Transverse colon (tissue), 4 donors: ENCODE data around the gene NKAIN2. TPM values are rescaled to one million over a fixed set of nuclear protein-coding genes. Genes with fewer than 3 reads are reported as not detected.
"Not testable (repeated sequence)": the region's sequence is repeated elsewhere in the genome, so short reads cannot be mapped to it uniquely, and the experiment has no call there.

Source experiments
- DNase-seq: peaks from one replicate; pipeline ENCODE4 v3.0.0-alpha.2; 2019
- H3K27ac ChIP-seq, 4 donors: fragments of 200-600 bp; sonication (generic); 2 replicates each; pipeline ENCODE4 v1.5.1; 2016 to 2018; ENCODE audit warnings: inconsistent platforms in 4 of 4
- H3K27me3 ChIP-seq: fragments of 200-600 bp; sonication (generic); 2 replicates; pipeline ENCODE4 v1.5.1; 2017; ENCODE audit warnings: inconsistent platforms
- H3K36me3 ChIP-seq, 4 donors: fragments of 200-600 bp; sonication (generic); 2 replicates each; pipeline ENCODE4 v1.5.1; 2017 to 2019; ENCODE audit warnings: inconsistent platforms in 4 of 4
- H3K4me1 ChIP-seq, 4 donors: fragments of 200-600 bp; sonication (generic); 2 replicates each; pipeline ENCODE4 v1.5.1; 2017 to 2020; ENCODE audit warnings: inconsistent platforms in 4 of 4
- H3K4me3 ChIP-seq, 4 donors: fragments of 200-600 bp; sonication (generic); 1 replicate in 1 of 4; 2 replicates in 3 of 4; pipeline versions ENCODE4 v1.5.1 to v1.6.1; 2017 to 2019; ENCODE audit warnings: inconsistent platforms in 4 of 4
- H3K9me3 ChIP-seq, 2 donors: fragments of 200-600 bp; sonication (generic); 2 replicates each; pipeline ENCODE4 v1.5.1; 2017 to 2019; ENCODE audit warnings: inconsistent platforms in 2 of 2
- CTCF ChIP-seq, 5 experiments: fragments of 200-600 bp in 3 of 5; fragments of 450-650 bp in 2 of 5; sonication (generic) in 3 of 5; IDR thresholded peaks; 1 replicate in 2 of 5; 2 replicates in 3 of 5; pipeline ENCODE4 v1.5.1; 2016 to 2017; ENCODE audit warnings: antibody characterized with exemption in 5 of 5, inconsistent platforms in 3 of 5, mild to moderate bottlenecking in 2 of 5, moderate library complexity in 1 of 5
- EP300 ChIP-seq: sonication (generic); formaldehyde crosslinking; IDR thresholded peaks from one replicate; pipeline ENCODE4 v1.6.1; 2017; ENCODE audit warnings: antibody characterized with exemption, low read depth
- POLR2A ChIP-seq: fragments of 450-650 bp; IDR thresholded peaks from one replicate; pipeline ENCODE4 v1.6.1; 2016; ENCODE audit warnings: antibody characterized with exemption, mild to moderate bottlenecking, moderate library complexity
- POLR2AphosphoS5 ChIP-seq, 3 donors: sonication (generic); formaldehyde crosslinking; IDR thresholded peaks; one replicate each; pipeline ENCODE4 v1.6.1; 2016; ENCODE audit warnings: antibody characterized with exemption in 3 of 3
- WGBS, 2 donors: methylation state at CpG; one replicate each; pipeline ENCODE4 v1.1.5; 2018; ENCODE audit warnings: low coverage in 1 of 2; 5-methylcytosine and 5-hydroxymethylcytosine counted together
- in situ Hi-C, 4 donors: fragments of 200-750 bp; cut with MboI; loops; one replicate each; pipeline versions ENCODE4 v1.15.0 to v1.15.1; 2017; ENCODE audit warnings: low sequenced_read_pairs in 3 of 4, low pct_ligation_motif_present in 1 of 4, low pct_unique_long_range_greater_than_20kb in 1 of 4
- intact Hi-C: fragments of 100-400 bp; cut with DNase I; formaldehyde crosslinking; loops from one replicate; pipeline ENCODE4 v1.15.1; 2023; ENCODE audit warnings: low total_unique reads
- total RNA-seq, 4 donors: library from RNA; depleted of rRNA; stranded (reverse); fragments of >200 nt; gene quantifications; one replicate each; pipeline ENCODE4 v1.1.0, GENCODE V29; 2016

The NKAIN2 gene
- total RNA-seq, 4 donors from 2014 or later: 0.32 TPM; not detected in 3

GRCh38 chr6:123909989-123910388 lies 106.3 kb downstream of the NKAIN2 start:
- H3K4me3 ChIP-seq: no peak overlapping the region
- H3K4me1 ChIP-seq: no peaks in the 10 kb centered on the region
- no peaks in the 10 kb centered on the region for H3K36me3 ChIP-seq
- WGBS, 2 donors: 17 to 28% methylated on average over 2 of the region's 2 CpGs
- DNase-seq: no peak
- no peak for TF ChIP-seq EP300
- TF ChIP-seq POLR2A: no peak
- TF ChIP-seq CTCF (IDR thresholded peaks at IDR 0.05): no peak
- TF ChIP-seq POLR2AphosphoS5 (IDR thresholded peaks at IDR 0.05): no peak
- no peak overlapping the region for H3K27ac ChIP-seq
- intact Hi-C loops (no loop called here), in situ Hi-C loops (no loop called here)
- H3K27me3 ChIP-seq: no peaks in the 10 kb centered on the region
- no peaks in the 10 kb centered on the region for H3K9me3 ChIP-seq

GRCh38 chr6:123913863-123914262 lies 110.2 kb downstream of the NKAIN2 start:
- no peak overlapping the region for H3K4me3 ChIP-seq
- no peaks in the 10 kb centered on the region for H3K9me3 ChIP-seq
- no peak for TF ChIP-seq POLR2A
- TF ChIP-seq EP300: no peak
- TF ChIP-seq POLR2AphosphoS5 (IDR thresholded peaks at IDR 0.05): no peak
- no peak for TF ChIP-seq CTCF (IDR thresholded peaks at IDR 0.05)
- intact Hi-C loops: no loop called here
- H3K4me1 ChIP-seq: no peaks in the 10 kb centered on the region
- in situ Hi-C loops: no loop called here
- no peak for DNase-seq
- no peak overlapping the region for H3K27ac ChIP-seq
- H3K27me3 ChIP-seq: no peaks in the 10 kb centered on the region
- no peaks in the 10 kb centered on the region for H3K36me3 ChIP-seq
- 60% methylated on average over 1 of the region's 1 CpG; no CpG with 5 or more reads in 1 of the 2 donors for WGBS, 2 donors

GRCh38 chr6:123923379-123923778 lies 119.7 kb downstream of the NKAIN2 start:
- H3K9me3 ChIP-seq, in situ Hi-C loops, intact Hi-C loops, H3K27me3 ChIP-seq, H3K4me3 ChIP-seq, H3K4me1 ChIP-seq, H3K27ac ChIP-seq, H3K36me3 ChIP-seq, DNase-seq: not testable (repeated sequence)
- WGBS, 2 donors: 80 to 100% methylated on average over 1 of the region's 3 CpGs

GRCh38 chr6:123925350-123925749 lies 121.7 kb downstream of the NKAIN2 start:
- Histone ChIP-seq H3K36me3 (no peaks in the 10 kb centered on the region), H3K27me3 (no peaks in the 10 kb centered on the region), H3K4me1 (no peaks in the 10 kb centered on the region), H3K27ac (no peak overlapping the region), H3K9me3 (no peaks in the 10 kb centered on the region), H3K4me3 (no peak overlapping the region)
- DNase-seq: no peak
- in situ Hi-C loops: no loop called here
- 21 to 30% methylated on average over 1 of the region's 1 CpG for WGBS, 2 donors
- TF ChIP-seq POLR2A: no peak
- no peak for TF ChIP-seq EP300
- no peak for TF ChIP-seq POLR2AphosphoS5 (IDR thresholded peaks at IDR 0.05)
- TF ChIP-seq CTCF (IDR thresholded peaks at IDR 0.05): no peak
- intact Hi-C loops: no loop called here

DNA sequence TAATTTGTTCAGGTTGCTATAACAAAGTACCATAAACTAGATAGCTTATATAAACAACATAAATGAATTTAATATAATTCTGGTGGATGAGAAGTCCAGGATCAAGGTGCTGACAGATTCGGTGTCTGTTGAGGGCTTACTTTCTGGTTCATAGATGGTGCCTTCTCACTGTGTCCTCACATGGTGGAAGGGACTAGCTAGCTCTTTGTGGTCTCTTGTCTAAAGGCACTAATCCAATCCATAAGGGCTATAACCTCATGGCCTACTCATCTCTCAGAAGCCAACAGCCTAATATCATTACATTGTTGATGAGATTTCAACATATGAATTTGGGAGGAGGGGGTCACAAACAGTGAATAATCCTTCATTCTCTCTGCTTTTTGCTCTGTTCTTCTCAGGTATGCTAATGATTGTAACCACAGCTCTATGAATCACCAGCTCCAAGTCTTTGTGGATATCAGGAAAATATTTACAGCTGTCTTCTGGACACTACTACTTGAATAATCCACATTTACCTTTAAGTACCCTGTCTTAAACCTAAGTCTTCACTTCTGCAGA lies 122.3 kb downstream of the NKAIN2 start:
- 43 to 69% methylated on average over 1 of the region's 1 CpG for WGBS, 2 donors
- Histone ChIP-seq H3K4me3 (no peak overlapping the region), H3K27ac (no peak overlapping the region), H3K27me3 (no peaks in the 10 kb centered on the region), H3K36me3 (no peaks in the 10 kb centered on the region), H3K4me1 (no peaks in the 10 kb centered on the region), H3K9me3 (no peaks in the 10 kb centered on the region)
- DNase-seq: no peak
- intact Hi-C loops (no loop called here), in situ Hi-C loops (no loop called here)
- no peak for TF ChIP-seq POLR2A
- no peak for TF ChIP-seq CTCF (IDR thresholded peaks at IDR 0.05)
- no peak for TF ChIP-seq EP300
- no peak for TF ChIP-seq POLR2AphosphoS5 (IDR thresholded peaks at IDR 0.05)
